Bronchial epithelial cell (primary cell): ENCODE measurements around the gene MARCHF10. TPM values are rescaled to one million over a fixed set of nuclear protein-coding genes. Genes with fewer than 3 reads are reported as not detected.

ENCODE experiments used
- DNase-seq: peaks from one replicate; pipeline ENCODE4 v3.0.0-alpha.2; 2010; ENCODE audit warnings: low read depth
- FAIRE-seq: peaks from 2 replicates; lab custom pipeline; 2011; peaks lifted over from hg19 to GRCh38; lab: Jason Lieb, UNC
- H3K27me3 ChIP-seq: 2 replicates; pipeline ENCODE4 v1.5.1; 2011; ENCODE audit warnings: low read length; ENCODE audit not compliant: control insufficient read depth, insufficient read depth
- H3K36me3 ChIP-seq: 2 replicates; pipeline ENCODE4 v1.5.1; 2011; ENCODE audit warnings: low read length; ENCODE audit not compliant: control insufficient read depth, insufficient read depth
- H3K4me3 ChIP-seq: 2 replicates; pipeline ENCODE4 v1.5.1; 2011; ENCODE audit warnings: mild to moderate bottlenecking, low read depth, low read length, control low read depth
- total RNA-seq: library from RNA; depleted of rRNA; stranded (reverse); fragments of >200 nt; gene quantifications from 2 replicates; pipeline ENCODE4 v1.2.1, GENCODE V29; 2014
- TF ChIP-seq, protein P1 (sequence below): IDR thresholded peaks from 2 replicates; pipeline ENCODE4 v1.5.1; 2011; ENCODE audit warnings: mild to moderate bottlenecking, moderate library complexity, low read length, control low read depth, inconsistent platforms; ENCODE audit not compliant: insufficient read depth, severe bottlenecking

Gene MARCHF10
- total RNA-seq, 1 donor from 2014 or later = not detected

DNA sequence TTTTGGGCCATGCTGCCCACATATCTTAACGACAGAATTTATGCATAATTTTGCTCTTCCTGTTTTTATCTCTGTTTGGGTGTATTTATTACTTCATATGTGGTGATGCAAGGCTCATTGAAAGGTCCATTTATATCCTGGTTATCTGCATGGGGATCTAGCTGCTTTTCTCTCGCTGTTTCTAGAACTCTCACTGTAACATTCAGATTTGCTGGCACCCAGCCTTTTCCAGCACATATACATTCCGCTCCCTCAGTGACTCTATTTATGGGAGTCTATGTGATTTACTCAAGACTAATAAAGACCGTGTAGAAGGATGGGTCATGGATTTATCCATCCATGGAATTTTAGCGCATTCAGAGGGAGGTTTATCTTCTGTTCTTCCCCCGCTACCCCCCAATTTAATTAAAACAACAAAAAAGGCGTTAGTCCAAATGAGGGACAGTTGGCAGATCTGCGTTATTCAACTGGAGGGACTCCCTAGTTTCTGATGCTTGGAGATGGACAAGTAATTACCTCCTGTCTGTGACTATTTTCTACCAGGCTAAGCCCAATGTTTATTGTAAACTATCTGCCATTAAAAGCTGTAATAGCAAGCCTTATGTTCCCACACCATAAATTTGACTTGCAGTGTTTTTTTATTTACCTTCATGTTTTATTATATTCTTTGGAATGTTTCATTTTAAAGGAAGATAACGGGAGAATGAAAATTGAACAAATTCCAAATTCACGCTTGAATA, 19.8 kb upstream of the MARCHF10 start:
- H3K4me3 ChIP-seq = no peak overlapping the region
- DNase-seq (no peak), FAIRE-seq (no peak)
- TF ChIP-seq, protein P1, sequence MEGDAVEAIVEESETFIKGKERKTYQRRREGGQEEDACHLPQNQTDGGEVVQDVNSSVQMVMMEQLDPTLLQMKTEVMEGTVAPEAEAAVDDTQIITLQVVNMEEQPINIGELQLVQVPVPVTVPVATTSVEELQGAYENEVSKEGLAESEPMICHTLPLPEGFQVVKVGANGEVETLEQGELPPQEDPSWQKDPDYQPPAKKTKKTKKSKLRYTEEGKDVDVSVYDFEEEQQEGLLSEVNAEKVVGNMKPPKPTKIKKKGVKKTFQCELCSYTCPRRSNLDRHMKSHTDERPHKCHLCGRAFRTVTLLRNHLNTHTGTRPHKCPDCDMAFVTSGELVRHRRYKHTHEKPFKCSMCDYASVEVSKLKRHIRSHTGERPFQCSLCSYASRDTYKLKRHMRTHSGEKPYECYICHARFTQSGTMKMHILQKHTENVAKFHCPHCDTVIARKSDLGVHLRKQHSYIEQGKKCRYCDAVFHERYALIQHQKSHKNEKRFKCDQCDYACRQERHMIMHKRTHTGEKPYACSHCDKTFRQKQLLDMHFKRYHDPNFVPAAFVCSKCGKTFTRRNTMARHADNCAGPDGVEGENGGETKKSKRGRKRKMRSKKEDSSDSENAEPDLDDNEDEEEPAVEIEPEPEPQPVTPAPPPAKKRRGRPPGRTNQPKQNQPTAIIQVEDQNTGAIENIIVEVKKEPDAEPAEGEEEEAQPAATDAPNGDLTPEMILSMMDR = no peak
- no peaks in the 10 kb centered on the region for H3K36me3 ChIP-seq
- no peaks in the 10 kb centered on the region for H3K27me3 ChIP-seq

- H3K4me3 ChIP-seq = no peak overlapping the region
- FAIRE-seq (no peak), DNase-seq (no peak)
- TF ChIP-seq, protein P1 = no peak
- no peaks in the 10 kb centered on the region for H3K36me3 ChIP-seq
- no peaks in the 10 kb centered on the region for H3K27me3 ChIP-seq
Observed at GRCh38 chr17:62826956-62827355, 18.8 kb upstream of the MARCHF10 start.

- TF ChIP-seq, protein P1 = no peak
- H3K27me3 ChIP-seq = no peaks in the 10 kb centered on the region
- H3K36me3 ChIP-seq = no peaks in the 10 kb centered on the region
- no peak overlapping the region for H3K4me3 ChIP-seq
- no peak for FAIRE-seq
- DNase-seq = no peak
Observed at GRCh38 chr17:62825182-62825581, 17.1 kb upstream of the MARCHF10 start.

DNA sequence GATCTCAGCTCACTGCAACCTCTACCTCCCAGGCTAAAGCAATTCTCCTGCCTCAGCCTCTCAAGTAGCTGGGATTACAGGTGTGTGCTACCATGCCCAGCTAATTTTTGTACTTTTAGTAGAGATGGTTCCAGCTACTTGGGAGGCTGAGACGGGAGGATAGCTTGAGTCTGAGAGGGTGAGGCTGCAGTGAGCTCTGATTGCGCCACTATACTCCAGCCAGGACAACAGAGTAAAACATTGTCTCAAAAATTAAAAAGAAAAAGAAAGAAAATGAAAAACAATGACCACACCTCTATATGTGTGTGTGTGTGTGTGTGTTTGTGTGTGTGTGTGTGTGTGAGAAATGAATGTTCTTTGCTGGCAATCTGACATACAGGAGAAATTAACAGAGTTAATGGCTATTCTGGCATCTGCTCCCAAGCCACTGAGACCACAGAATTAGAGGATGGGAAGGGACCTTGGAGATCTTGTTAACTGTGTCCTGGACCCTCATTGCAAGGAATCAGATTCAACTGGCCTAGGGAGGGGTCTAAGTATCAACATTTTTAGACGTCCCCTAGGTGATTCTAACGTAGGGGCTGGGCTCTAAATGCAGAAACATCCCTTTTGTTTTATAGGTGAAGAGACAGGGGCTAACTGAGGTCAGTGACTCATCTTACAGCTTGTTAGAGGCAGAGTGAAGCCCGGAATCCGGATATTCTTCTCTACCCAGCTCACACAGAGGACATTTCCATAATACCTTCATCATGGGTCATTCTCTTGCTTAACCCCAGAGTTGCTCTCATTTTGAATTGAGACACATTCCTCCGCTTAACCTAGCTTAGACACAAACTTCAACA, 16.4 kb upstream of the MARCHF10 start:
- FAIRE-seq (no peak), DNase-seq (peak; percentile 97)
- Histone ChIP-seq H3K27me3 (no peaks in the 10 kb centered on the region), H3K36me3 (no peaks in the 10 kb centered on the region), H3K4me3 (no peak overlapping the region)
- TF ChIP-seq, protein P1 = no peak

- TF ChIP-seq, protein P1 = no peak
- FAIRE-seq (no peak), DNase-seq (peak; percentile 89)
- H3K4me3 ChIP-seq = no peak overlapping the region
- no peaks in the 10 kb centered on the region for H3K36me3 ChIP-seq
- no peaks in the 10 kb centered on the region for H3K27me3 ChIP-seq
Observed at GRCh38 chr17:62823111-62823893, 15.2 kb upstream of the MARCHF10 start.
